H1 (cell line): ENCODE data around the gene RPP30. TPM values are rescaled to one million over a fixed set of nuclear protein-coding genes. Genes with fewer than 3 reads are reported as not detected.

ENCODE experiments used
- SIN3A ChIP-seq, 2 experiments: IDR thresholded peaks in 1 of 2; conservative IDR thresholded peaks in 1 of 2; 2 replicates each; pipeline ENCODE4 v1.6.1; 2011 to 2012; ENCODE audit warnings: low read length in 2 of 2, improper control_type of control experiment in 1 of 2, low read depth in 1 of 2, mild to moderate bottlenecking in 1 of 2
- TAF7 ChIP-seq: optimal IDR thresholded peaks from 2 replicates; pipeline ENCODE3; 2011; ENCODE audit warnings: low read depth, mild to moderate bottlenecking, inconsistent platforms, low read length, moderate library complexity, borderline replicate concordance
- polyA plus RNA-seq, 7 experiments: library from polyadenylated mRNA; depleted of rRNA in 3 of 7; stranded (reverse) in 5 of 7; unstranded in 2 of 7; fragments of >200 nt in 5 of 7; fragments of 200-250 nt in 2 of 7; gene quantifications; 1 replicate in 5 of 7; 2 replicates in 1 of 7; 4 replicates in 1 of 7; pipeline versions ENCODE4 v1.2.1 to v1.2.3, GENCODE V29; 2011 to 2013; ENCODE audit warnings: missing spikeins in 2 of 7, mixed read lengths in 2 of 7
- total RNA-seq: library from RNA; stranded (reverse); fragmentation: NEBNext Ultra II Directional; extraction: Animal tissue kit (Norgen Biotek cat#: 25700); gene quantifications from 2 replicates; pipeline ENCODE4 v1.2.1, GENCODE V29; 2021

Gene RPP30
- total and polyA plus RNA-seq, 2 of the 8 experiments (the other 6 are each of a cell fraction or from before 2014, with no cell fraction given), result 38.9 to 79.7 TPM

DNA sequence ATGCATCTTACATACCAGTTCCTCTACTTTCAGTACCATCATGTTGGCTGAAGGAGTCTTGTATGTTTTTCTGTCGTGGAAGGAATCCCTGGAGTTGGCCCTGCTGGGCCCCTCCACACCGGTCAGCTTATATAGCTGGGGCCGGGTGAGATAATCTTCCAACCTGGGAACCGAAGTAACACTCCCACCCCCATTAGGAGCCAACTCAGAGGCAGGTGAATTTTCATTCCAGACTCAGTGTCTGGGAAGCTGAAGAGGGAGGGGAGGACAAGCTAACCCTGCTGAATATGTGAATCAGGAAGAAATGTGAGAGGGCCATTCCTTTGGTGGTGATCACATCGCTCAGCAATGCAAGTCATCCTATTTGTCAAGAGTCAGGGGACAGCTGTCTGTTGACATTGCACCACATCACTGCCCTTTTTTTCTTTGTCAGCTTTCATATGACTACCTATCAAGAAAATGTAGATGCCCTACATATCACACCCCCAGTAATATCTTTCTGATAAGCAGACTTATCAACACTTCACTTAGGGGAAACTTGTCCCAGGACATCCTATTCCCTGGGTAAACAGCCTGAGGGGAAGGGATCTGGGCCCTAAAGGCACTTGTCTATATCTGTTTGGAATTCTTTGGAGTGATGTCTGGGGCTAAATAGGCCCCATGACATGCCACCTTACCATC lies 49.4 kb downstream of the RPP30 start, which contains the start of gene ANKRD1 (continued):
- TF ChIP-seq SIN3A (conservative IDR thresholded peaks at IDR 0.05 in 1 of 2, IDR thresholded peaks at IDR 0.05 in 1 of 2; ENCODE audit: low read depth in 1 of 2, low read length in 2 of 2), result peak; percentile 81 to 83; a peak in 2 of 4 replicates
- TF ChIP-seq TAF7, result no peak
